ENCODE measurements around the gene C16orf90.

Gene C16orf90

DNA sequence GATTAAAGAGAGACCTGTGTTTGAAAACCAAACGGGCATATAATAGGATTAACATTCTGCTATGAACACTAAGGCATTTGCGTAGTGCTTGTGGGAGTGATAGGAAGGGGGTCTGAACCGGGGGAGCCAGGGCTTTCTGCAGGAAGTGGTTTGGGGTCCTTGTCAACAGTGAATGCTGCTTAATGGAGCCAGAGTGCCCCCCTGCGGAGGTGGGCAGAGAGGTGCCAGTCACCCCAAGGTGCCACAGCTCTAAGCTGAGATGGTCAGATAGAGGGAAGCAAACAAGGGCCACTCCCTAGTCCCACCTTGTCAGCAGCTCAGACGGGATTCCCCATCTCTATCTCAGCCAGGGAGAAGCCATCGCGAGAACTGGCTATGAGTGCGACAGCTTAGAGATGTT, 34.1 kb downstream of the C16orf90 start:
- DNase-seq = peak; percentile 73

DNA sequence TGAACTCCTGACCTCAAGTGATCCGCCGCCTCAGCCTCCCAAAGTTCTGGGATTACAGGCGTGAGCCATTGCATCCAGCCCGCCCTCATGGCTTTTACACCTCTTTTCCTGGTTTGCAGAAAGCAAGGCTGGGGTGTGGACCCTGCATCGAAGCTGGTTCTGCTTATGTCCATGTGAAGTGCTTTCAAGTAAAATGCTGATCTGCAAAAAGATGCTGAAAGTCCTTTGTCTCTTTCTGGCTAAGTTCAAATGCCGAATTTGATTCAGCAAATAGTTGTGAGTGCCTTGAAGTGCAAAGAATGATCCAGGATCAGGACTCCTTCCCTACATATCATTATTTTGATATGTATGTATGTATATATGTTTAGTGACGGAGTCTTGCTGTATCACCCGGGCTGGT, 34.7 kb downstream of the C16orf90 start:
- no peak for DNase-seq

DNA sequence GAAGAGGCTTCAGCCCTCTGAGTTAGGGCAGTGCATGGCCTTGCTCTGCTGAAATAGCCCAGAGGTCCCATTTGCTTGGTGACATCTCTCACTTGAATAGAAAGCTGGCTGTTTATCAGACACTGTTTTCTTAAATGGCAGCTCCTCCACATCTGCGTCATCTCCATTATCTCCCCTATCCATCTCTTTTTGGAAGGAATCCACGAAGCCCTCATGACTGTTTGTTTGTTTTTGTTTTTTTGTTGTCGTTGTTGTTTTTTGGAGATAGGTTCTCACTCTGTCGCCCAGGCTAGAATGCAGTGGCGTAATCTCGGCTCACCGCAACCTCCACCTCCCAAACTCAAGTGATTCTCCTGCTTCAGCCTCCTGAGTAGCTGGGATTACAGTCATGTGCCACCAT, 35.2 kb downstream of the C16orf90 start:
- DNase-seq = no peak

DNA sequence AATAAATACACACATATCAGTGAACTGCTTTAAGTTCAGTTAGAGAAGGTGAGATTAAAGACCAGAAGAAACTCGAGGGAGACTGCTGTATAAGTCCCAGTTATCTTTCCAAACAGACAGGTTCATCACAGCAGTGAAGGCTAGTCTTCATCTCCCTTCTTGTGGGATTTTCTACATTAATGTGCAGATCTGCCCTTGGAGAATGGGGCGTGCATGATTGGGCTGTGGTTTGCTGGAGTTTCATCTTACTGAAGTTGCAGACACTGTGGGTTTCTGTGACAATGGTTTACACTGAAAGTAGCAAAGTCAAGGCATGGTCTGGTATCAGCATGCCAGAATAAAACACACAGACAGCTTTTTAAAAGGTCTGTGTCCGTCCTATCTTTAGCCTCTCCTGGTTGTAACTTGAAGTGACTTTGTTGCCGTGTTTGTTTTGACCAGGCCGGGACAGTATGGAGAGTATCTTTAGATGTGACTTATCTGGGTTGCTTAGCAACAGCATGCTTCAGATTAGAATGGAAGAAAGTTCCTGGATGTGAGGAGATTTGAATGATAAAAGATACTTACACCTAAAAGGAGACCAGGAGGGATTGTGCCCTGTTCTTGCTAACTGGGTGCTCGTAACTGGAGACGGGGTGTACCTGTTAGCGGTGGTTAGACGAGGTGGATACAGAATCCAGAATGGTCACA, 35.7 kb downstream of the C16orf90 start:
- no peak for DNase-seq

DNA sequence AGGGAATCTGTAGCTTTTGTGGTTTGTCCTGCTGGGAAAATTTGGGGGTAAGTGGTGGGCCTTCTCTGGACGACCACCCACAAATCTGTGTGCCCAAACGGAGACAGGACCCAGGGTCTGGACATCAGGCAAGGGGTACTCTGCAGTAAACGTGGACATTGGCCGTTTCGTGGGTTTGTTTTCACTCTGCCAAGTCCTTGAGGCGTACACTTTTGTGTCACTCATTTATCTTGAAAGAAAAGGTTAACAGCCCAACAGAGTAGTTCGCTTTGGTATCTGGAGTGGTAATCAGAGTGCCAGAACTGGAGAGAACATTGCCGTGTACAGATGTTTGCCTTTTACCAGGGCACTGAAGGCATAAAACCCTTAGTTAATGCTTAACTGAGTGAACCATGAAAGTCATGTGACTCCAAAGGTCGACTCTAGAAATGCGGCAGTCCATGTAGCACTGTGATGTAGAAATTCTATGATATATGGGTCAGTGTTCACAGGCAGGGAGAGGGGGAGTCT, 36.4 kb downstream of the C16orf90 start:
- no peak for DNase-seq

DNA sequence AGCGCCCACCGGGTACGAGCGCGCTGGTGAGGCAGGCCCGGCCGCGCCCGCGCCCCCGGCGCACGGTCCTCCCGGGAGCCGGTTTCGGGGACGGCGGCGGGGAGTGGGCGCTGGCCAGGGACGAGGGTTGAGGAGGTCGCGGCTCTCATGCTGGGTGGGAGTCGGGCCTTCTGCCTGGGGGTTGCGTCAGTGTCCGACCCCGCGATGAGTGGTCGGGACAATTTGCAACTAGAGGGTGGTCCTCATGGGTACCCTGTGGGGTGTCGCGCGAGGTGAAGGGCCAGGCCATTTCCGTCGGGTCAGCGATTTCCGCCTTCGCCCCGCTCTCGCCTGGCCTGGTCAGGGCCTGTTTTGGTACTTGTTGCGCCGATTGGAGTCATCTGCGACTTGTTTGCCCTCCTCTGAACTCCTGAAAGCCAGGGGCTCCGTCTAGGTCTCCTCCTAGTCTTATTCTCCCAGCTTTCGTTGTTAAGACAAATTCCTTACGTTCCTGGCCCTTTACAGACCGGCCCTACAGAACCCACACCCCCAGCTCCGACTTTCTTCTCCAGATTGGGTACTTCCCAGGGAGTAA, 36.9 kb downstream of the C16orf90 start:
- DNase-seq = no peak

DNA sequence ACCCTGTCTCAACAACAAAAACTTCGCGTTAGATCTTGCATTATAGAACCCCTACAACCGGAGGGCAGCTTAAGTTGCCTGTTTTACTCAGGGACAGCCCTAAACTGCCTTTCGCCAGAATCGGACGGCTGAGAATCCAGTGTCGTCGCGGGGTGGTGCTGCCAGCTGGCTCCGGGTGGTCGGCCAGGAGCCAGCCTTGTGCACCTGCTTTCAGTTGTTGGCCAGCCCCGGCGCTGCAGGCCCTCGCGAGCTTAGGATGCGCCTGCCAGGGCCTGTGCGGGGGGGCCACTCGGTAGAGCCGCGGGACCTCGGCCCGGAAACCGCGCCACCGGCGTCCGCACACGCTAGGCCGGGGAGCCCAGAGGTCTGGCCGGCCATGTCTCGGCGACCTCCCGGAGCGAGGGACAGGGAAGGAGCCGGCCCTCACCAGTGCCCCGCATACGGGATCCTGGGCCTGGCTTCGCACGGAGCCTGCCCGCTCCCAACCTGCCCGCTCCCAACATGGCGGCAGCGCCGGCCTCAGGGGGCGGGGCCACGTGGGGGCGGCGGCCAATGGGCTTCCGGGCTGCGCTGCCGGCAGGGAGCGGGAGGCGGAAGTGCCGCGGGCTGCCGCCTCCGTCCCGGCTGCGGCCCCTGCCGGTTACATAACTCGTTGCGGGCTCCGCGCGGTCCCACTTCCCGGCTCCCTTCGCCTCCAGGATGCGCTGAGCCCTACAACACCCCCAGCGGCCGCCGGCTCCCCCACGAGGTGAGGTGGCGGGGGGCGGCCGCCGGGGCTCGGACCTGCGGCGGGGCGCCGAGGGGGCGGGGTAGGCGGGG, 37.6 kb downstream of the C16orf90 start:
- DNase-seq = peak; percentile 93

DNA sequence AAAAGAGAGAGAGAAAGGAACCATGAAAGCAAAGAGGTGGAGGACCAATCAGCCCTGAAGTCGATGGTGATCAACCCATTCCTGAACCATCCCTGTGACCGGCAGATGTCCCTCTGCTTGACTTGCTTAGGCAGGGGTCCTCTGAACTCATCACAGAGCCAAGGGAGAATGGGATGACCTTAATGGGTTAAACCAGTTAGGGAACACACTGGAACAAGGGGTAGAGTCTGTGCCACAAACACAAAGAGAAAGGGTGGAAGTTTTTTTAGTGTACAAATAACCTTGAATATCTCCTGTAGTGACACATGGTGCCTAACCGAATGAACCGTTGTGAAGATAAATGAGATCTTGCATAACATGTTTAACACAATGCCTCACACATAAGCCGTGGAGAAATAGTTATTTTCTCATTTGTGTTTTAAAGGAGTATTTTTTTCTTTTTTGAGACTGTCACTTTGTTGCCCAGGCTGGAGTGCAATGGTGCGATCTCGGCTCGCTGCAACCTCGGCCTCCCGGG, 40.6 kb downstream of the C16orf90 start:
- DNase-seq = peak; percentile 35

DNA sequence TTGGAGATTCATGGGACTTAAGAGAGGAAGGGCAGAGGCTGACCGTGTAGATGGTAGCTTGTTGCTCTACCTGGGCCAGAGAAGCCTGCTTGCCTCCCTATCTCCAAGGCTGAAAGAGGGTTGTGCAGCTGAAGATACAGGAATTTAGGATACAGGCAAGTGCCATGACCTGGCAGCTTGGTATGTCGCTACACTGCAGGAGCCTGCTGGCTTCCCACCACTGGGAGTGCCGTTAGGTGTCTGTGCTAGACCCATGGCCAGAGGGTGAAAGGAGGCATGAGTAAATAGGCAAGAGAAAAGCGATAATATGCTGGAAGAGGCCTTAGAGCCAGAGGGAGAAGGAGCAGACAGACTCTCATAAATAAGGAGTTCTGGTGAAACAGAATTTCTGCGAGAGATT, 41.2 kb downstream of the C16orf90 start:
- peak; percentile 37 for DNase-seq

DNA sequence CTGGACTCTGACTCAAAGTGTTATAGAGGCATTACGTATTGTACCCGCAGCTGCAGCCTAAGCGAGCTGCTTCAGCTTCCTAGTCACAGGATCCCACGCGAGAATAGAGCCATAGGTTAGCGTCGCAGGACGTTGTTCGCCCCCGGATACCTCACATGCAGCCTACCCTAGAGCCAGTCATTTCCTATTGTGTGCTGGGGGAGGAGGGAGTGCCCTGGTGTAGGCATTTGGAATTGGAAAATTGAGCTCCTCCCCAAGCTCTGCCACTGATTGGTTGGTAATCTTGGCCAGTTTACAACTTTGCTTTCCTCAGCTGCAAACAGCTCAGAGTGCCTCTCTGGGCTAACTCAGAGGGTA, 51.3 kb downstream of the C16orf90 start:
- no peak for DNase-seq

All from activated CD8-positive, alpha-beta memory T cell treated with anti-CD3 and anti-CD28 coated beads for 24 hours (primary cell).